GM12872 (cell line): ENCODE results near the gene SERTAD3.
A peak's percentile ranks its signal among the peaks of the same experiment; 100 is the strongest.

Experiments used
- TF ChIP-seq, protein P1 (sequence below): IDR thresholded peaks from 3 replicates; pipeline ENCODE4 v1.5.1; 2011; ENCODE audit warnings: low read depth, mild to moderate bottlenecking, low read length, moderate library complexity; ENCODE audit not compliant: insufficient read depth

The SERTAD3 gene

GRCh38 chr19:40393894-40394815 lies 50.0 kb downstream of the SERTAD3 start:
- TF ChIP-seq, protein P1, sequence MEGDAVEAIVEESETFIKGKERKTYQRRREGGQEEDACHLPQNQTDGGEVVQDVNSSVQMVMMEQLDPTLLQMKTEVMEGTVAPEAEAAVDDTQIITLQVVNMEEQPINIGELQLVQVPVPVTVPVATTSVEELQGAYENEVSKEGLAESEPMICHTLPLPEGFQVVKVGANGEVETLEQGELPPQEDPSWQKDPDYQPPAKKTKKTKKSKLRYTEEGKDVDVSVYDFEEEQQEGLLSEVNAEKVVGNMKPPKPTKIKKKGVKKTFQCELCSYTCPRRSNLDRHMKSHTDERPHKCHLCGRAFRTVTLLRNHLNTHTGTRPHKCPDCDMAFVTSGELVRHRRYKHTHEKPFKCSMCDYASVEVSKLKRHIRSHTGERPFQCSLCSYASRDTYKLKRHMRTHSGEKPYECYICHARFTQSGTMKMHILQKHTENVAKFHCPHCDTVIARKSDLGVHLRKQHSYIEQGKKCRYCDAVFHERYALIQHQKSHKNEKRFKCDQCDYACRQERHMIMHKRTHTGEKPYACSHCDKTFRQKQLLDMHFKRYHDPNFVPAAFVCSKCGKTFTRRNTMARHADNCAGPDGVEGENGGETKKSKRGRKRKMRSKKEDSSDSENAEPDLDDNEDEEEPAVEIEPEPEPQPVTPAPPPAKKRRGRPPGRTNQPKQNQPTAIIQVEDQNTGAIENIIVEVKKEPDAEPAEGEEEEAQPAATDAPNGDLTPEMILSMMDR: no peak

- TF ChIP-seq, protein P1: peak; percentile 27; the same call in 1 of the 3 replicates
Measured at GRCh38 chr19:40392894-40393517, 51.1 kb downstream of the SERTAD3 start.

GRCh38 chr19:40392123-40392522 lies 52.0 kb downstream of the SERTAD3 start:
- TF ChIP-seq, protein P1: no peak
